ENCODE results near the gene PITPNC1. TPM values are rescaled to one million over a fixed set of nuclear protein-coding genes. Genes with fewer than 3 reads are reported as not detected.
"Not testable (repeated sequence)": the region's sequence is repeated elsewhere in the genome, so short reads cannot be mapped to it uniquely, and the experiment has no call there.

PITPNC1 gene
- total and polyA plus RNA-seq, 11 donors: 7.0 to 20.8 (median 11.3) TPM

DNA sequence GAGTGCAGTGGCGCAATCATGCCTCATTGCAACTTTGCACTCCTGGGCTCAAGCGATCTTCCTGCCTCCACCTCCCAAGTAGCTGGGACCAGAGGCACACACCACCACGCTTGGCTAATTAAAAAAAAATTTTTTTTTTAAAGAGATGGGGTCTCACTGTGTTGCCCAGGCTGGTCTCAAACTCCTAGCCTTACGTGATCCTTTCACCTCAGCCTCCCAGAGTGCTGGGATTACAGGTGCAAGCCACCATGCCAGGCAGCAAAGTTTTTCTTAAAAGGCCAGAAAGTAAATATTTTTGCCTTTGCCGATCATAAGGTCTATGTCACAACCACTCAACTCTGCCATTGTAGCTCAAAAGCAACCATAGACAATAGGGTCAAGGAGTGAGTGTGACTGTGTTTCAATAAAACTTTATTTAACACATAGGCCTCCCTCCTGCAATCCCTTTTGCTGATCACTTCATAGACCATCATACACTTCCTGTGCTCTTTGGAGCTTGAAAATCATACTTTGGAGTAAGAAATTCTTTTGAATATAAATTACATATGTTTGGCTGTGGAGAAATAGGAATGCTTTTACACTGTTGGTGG, 48.6 kb downstream of the PITPNC1 start:
- DNase-seq: no peak
- no peak for ATAC-seq
- Histone ChIP-seq H3K27ac (no peak overlapping the region), H3K4me1 (peaks cover 0 to 31% (median 12%) of the 10 kb centered on the region in 12 donors), H3K36me3 (no peaks in the 10 kb centered on the region), H3K27me3 (no peaks in the 10 kb centered on the region), H3K4me3 (no peak overlapping the region), H3K9me3 (no peaks in the 10 kb centered on the region)
- 97 to 98% (median 98%) methylated on average over 5 of the region's 5 CpGs for WGBS, 4 donors
- TF ChIP-seq POLR2A (IDR thresholded peaks at IDR 0.05) (no peak), CTCF (IDR thresholded peaks at IDR 0.05) (no peak)
- intact Hi-C loops (cut with DNase I): no loop called here

GRCh38 chr17:67427424-67427823, 50.3 kb downstream of the PITPNC1 start:
- H3K27ac ChIP-seq: no peak overlapping the region
- no peak overlapping the region for H3K4me3 ChIP-seq
- peaks cover 0 to 26% (median 9%) of the 10 kb centered on the region in 12 donors for H3K4me1 ChIP-seq
- no peaks in the 10 kb centered on the region for H3K9me3 ChIP-seq
- DNase-seq (no peak), ATAC-seq (no peak)
- no peak for TF ChIP-seq POLR2A (IDR thresholded peaks at IDR 0.05)
- no peak for TF ChIP-seq CTCF (IDR thresholded peaks at IDR 0.05)
- WGBS, 4 donors: 57 to 76% (median 65%) methylated on average over 4 of the region's 4 CpGs
- intact Hi-C loops (cut with DNase I): no loop called here
- no peaks in the 10 kb centered on the region for H3K27me3 ChIP-seq
- no peaks in the 10 kb centered on the region for H3K36me3 ChIP-seq

- Histone ChIP-seq H3K4me1 (peaks cover 0 to 48% (median 18%) of the 10 kb centered on the region in 12 donors), H3K27ac (peak overlapping the region in 1 of 12 donors; percentile 33)
- intact Hi-C loops (cut with DNase I): loop anchor here in 3 of 10 donors (5.0 to 10.0 kb wide), 2 partner anchors 42 to 46 kb away; no protein-coding TSS in a partner anchor
- 95 to 98% (median 97%) methylated on average over 4 of the region's 4 CpGs for WGBS, 4 donors
- not testable (repeated sequence) for ATAC-seq, DNase-seq, H3K27me3 ChIP-seq, H3K9me3 ChIP-seq, H3K36me3 ChIP-seq, H3K4me3 ChIP-seq
Observed at GRCh38 chr17:67430515-67430914, 53.4 kb downstream of the PITPNC1 start.

DNA sequence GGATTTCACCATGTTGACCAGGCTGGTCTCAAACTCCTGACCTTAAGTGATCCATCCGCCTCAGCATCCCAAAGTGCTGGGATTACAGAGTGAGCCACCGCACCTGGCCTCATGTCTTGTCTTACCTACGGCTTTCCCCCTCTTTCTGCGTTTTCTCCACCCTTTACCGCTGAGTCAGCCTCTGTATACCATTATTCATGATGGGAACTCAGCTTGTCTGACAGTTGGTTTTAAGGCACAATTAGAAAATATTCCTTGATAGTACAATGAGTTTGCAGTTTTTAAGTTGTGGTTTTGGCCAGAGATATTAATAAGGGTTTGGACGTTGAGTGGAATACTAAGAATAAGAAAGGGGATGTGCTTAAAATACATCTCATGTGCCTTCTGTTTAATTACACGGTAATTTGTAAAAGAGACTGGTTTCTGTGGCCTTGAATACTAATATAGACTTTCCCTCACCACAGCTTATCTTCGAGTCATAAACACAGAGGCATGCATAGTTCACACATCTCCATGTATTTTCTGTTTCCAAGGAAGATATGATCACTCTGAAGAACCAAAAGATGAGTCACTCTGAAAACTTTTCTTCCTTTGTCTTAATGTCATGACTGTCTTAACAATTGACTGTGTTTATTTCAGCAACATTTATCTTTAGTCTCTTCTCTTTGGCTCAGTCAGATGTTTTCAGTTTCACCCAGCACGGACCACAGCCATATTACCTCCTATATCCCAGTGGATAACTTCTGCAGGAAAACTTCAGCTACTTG, 54.4 kb downstream of the PITPNC1 start:
- Histone ChIP-seq H3K4me1 (peaks cover 0 to 57% (median 19%) of the 10 kb centered on the region in 12 donors), H3K27ac (peak overlapping the region in 7 of 12 donors; percentile 10 to 58 (median 39))
- intact Hi-C loops (cut with DNase I): loop anchor here in 3 of 10 donors (5.0 to 10.0 kb wide), 2 partner anchors 41 to 47 kb away; no protein-coding TSS in a partner anchor

More for the DNA sequence above, 54.4 kb downstream of the PITPNC1 start:
- H3K4me3 ChIP-seq: no peak overlapping the region
- 64 to 66% (median 65%) methylated on average over 9 of the region's 9 CpGs for WGBS, 4 donors
- DNase-seq (no peak), ATAC-seq (peak in 1 of 4 donors; percentile 8)
- no peaks in the 10 kb centered on the region for H3K9me3 ChIP-seq
- H3K36me3 ChIP-seq: no peaks in the 10 kb centered on the region
- TF ChIP-seq CTCF (IDR thresholded peaks at IDR 0.05) (no peak), POLR2A (IDR thresholded peaks at IDR 0.05) (no peak)
- H3K27me3 ChIP-seq: no peaks in the 10 kb centered on the region
